GM18909 (cell line): ENCODE results near the gene HEATR5A.
"Not testable (repeated sequence)": the region's sequence is repeated elsewhere in the genome, so short reads cannot be mapped to it uniquely, and the experiment has no call there.

Experiments
- ATAC-seq: cut with Tn5 transposase; IDR thresholded peaks from one replicate; pipeline ENCODE4 v1.9.1; 2021; ENCODE audit warnings: mild to moderate bottlenecking; ENCODE audit not compliant: unreplicated experiment, poor library complexity

Gene HEATR5A

GRCh38 chr14:31391977-31392503, 28.3 kb downstream of the HEATR5A start:
- ATAC-seq: no peak

GRCh38 chr14:31391473-31391872, 28.9 kb downstream of the HEATR5A start:
- ATAC-seq: no peak

GRCh38 chr14:31389946-31390345, 30.4 kb downstream of the HEATR5A start:
- no peak for ATAC-seq

- ATAC-seq: no peak
Measured at GRCh38 chr14:31388687-31389413, 31.5 kb downstream of the HEATR5A start.

- ATAC-seq: no peak
Measured at GRCh38 chr14:31387091-31387490, 33.3 kb downstream of the HEATR5A start.

- ATAC-seq: no peak
Measured at GRCh38 chr14:31386271-31386670, 34.1 kb downstream of the HEATR5A start.

GRCh38 chr14:31382221-31382620, 38.1 kb downstream of the HEATR5A start:
- no peak for ATAC-seq

GRCh38 chr14:31380106-31380505, 40.2 kb downstream of the HEATR5A start:
- ATAC-seq: no peak

- not testable (repeated sequence) for ATAC-seq
Measured at GRCh38 chr14:31379125-31379947, 41.0 kb downstream of the HEATR5A start.

- ATAC-seq: no peak
Measured at GRCh38 chr14:31377433-31377832, 42.9 kb downstream of the HEATR5A start.

- ATAC-seq: no peak
Measured at GRCh38 chr14:31371646-31372045, 48.7 kb downstream of the HEATR5A start.

GRCh38 chr14:31363331-31364073, 56.8 kb downstream of the HEATR5A start:
- no peak for ATAC-seq

GRCh38 chr14:31362746-31363145, 57.6 kb downstream of the HEATR5A start:
- no peak for ATAC-seq

GRCh38 chr14:31361761-31362160, 58.6 kb downstream of the HEATR5A start:
- ATAC-seq: not testable (repeated sequence)

- no peak for ATAC-seq
Measured at GRCh38 chr14:31360919-31361662, 59.3 kb downstream of the HEATR5A start.

- ATAC-seq: no peak
Measured at GRCh38 chr14:31357279-31357678, 63.1 kb downstream of the HEATR5A start.

- ATAC-seq: no peak
Measured at GRCh38 chr14:31346097-31346496, 74.3 kb downstream of the HEATR5A start.

GRCh38 chr14:31341280-31341679, 79.1 kb downstream of the HEATR5A start:
- no peak for ATAC-seq

GRCh38 chr14:31340297-31341063, 79.9 kb downstream of the HEATR5A start:
- ATAC-seq: no peak
